ENCODE measurements around the gene HOXC9.

Gene HOXC9

GRCh38 chr12:54000116-54001114 lies at the start of gene HOXC9:
HOXC9 (plus strand) TSS chr12:54000161; CDS start chr12:54000189, 28 bp downstream.
- no peaks in the 10 kb centered on the region for H3K9me3 ChIP-seq (ENCODE audit: low read length)
- no peak within 1 kb of the TSS for H2AFZ ChIP-seq (ENCODE audit: low read length)
- H4K20me1 ChIP-seq (ENCODE audit: insufficient read depth, low read length): no peaks in the 10 kb centered on the region
- H3K36me3 ChIP-seq (ENCODE audit: insufficient read depth, low read length): no peaks in the 10 kb centered on the region
- H3K4me1 ChIP-seq (ENCODE audit: insufficient read depth, low read length, severe bottlenecking): no peaks in the 10 kb centered on the region
- no peak within 1 kb of the TSS for H3K9ac ChIP-seq (ENCODE audit: low read length)
- TF ChIP-seq EZH2 (IDR thresholded peaks at IDR 0.05; ENCODE audit: borderline replicate concordance, low read length) (no peak), CTCF (IDR thresholded peaks at IDR 0.05; ENCODE audit: low read length) (no peak)
- H3K4me2 ChIP-seq (ENCODE audit: low read length): no peak within 1 kb of the TSS
- H3K9me2 ChIP-seq (ENCODE audit: low read depth, low read length): no peaks in the 10 kb centered on the region
- H3K27me3 ChIP-seq (ENCODE audit: insufficient read depth, low read length): peaks cover 16% of the 10 kb centered on the region; the same call in 1 of the 2 replicates
- no peaks in the 10 kb centered on the region for H3F3A ChIP-seq (ENCODE audit: insufficient read depth, low read length)
- no peaks in the 10 kb centered on the region for H3K79me2 ChIP-seq (ENCODE audit: insufficient read depth, low read length)
- no peak within 1 kb of the TSS for H3K27ac ChIP-seq (ENCODE audit: low read depth, low read length, poor library complexity, severe bottlenecking)
- no peak within 1 kb of the TSS for H3K4me3 ChIP-seq (ENCODE audit: low read depth, low read length, poor library complexity, severe bottlenecking)

- no peaks in the 10 kb centered on the region for H3F3A ChIP-seq (ENCODE audit: insufficient read depth, low read length)
- no peaks in the 10 kb centered on the region for H3K9me2 ChIP-seq (ENCODE audit: low read depth, low read length)
- no peaks in the 10 kb centered on the region for H3K9me3 ChIP-seq (ENCODE audit: low read length)
- no peaks in the 10 kb centered on the region for H3K36me3 ChIP-seq (ENCODE audit: insufficient read depth, low read length)
- H3K4me3 ChIP-seq (ENCODE audit: low read depth, low read length, poor library complexity, severe bottlenecking): no peak overlapping the region
- H3K9ac ChIP-seq (ENCODE audit: low read length): no peak overlapping the region
- no peaks in the 10 kb centered on the region for H3K79me2 ChIP-seq (ENCODE audit: insufficient read depth, low read length)
- H3K27ac ChIP-seq (ENCODE audit: low read depth, low read length, poor library complexity, severe bottlenecking): no peak overlapping the region
- no peak overlapping the region for H2AFZ ChIP-seq (ENCODE audit: low read length)
- H3K4me2 ChIP-seq (ENCODE audit: low read length): no peak overlapping the region
- no peak for TF ChIP-seq EZH2 (IDR thresholded peaks at IDR 0.05; ENCODE audit: borderline replicate concordance, low read length)
- TF ChIP-seq CTCF (IDR thresholded peaks at IDR 0.05; ENCODE audit: low read length): no peak
- no peaks in the 10 kb centered on the region for H4K20me1 ChIP-seq (ENCODE audit: insufficient read depth, low read length)
- no peaks in the 10 kb centered on the region for H3K4me1 ChIP-seq (ENCODE audit: insufficient read depth, low read length, severe bottlenecking)
- H3K27me3 ChIP-seq (ENCODE audit: insufficient read depth, low read length): no peaks in the 10 kb centered on the region
These were observed 49.6 kb upstream of the HOXC9 start for GRCh38 chr12:53950437-53950773.

GRCh38 chr12:53950789-53951576 lies 49.0 kb upstream of the HOXC9 start:
- no peaks in the 10 kb centered on the region for H3K9me2 ChIP-seq (ENCODE audit: low read depth, low read length)
- H3K79me2 ChIP-seq (ENCODE audit: insufficient read depth, low read length): no peaks in the 10 kb centered on the region
- no peaks in the 10 kb centered on the region for H4K20me1 ChIP-seq (ENCODE audit: insufficient read depth, low read length)
- H2AFZ ChIP-seq (ENCODE audit: low read length): no peak overlapping the region
- TF ChIP-seq EZH2 (IDR thresholded peaks at IDR 0.05; ENCODE audit: borderline replicate concordance, low read length) (no peak), CTCF (IDR thresholded peaks at IDR 0.05; ENCODE audit: low read length) (no peak)
- no peak overlapping the region for H3K4me3 ChIP-seq (ENCODE audit: low read depth, low read length, poor library complexity, severe bottlenecking)
- no peaks in the 10 kb centered on the region for H3F3A ChIP-seq (ENCODE audit: insufficient read depth, low read length)
- H3K4me1 ChIP-seq (ENCODE audit: insufficient read depth, low read length, severe bottlenecking): no peaks in the 10 kb centered on the region
- no peaks in the 10 kb centered on the region for H3K27me3 ChIP-seq (ENCODE audit: insufficient read depth, low read length)
- no peak overlapping the region for H3K4me2 ChIP-seq (ENCODE audit: low read length)
- no peaks in the 10 kb centered on the region for H3K9me3 ChIP-seq (ENCODE audit: low read length)
- H3K27ac ChIP-seq (ENCODE audit: low read depth, low read length, poor library complexity, severe bottlenecking): no peak overlapping the region
- no peak overlapping the region for H3K9ac ChIP-seq (ENCODE audit: low read length)
- H3K36me3 ChIP-seq (ENCODE audit: insufficient read depth, low read length): no peaks in the 10 kb centered on the region

Data from OCI-LY1 (cell line).